Effector memory CD8-positive, alpha-beta T cell (primary cell): ENCODE data around the gene DLGAP1.
A peak's percentile ranks its signal among the peaks of the same experiment; 100 is the strongest.
"Not testable (repeated sequence)": the region's sequence is repeated elsewhere in the genome, so short reads cannot be mapped to it uniquely, and the experiment has no call there.

Experiments used
- ATAC-seq: fragments of 150-1000 bp; cut with Tn5 transposase; replicated peaks from 2 replicates; pipeline ENCODE4 v1.10.0; 2021; ENCODE audit warnings: mild to moderate bottlenecking, moderate library complexity
- DNase-seq, 3 experiments: peaks; one replicate each; pipeline ENCODE4 v3.0.0; 2021
- H3K27ac Mint-ChIP-seq, 2 donors: one replicate each; pipeline ENCODE4 v1.8.0; 2022; ENCODE audit warnings: mild to moderate bottlenecking in 2 of 2, mixed read lengths in 2 of 2, moderate library complexity in 2 of 2
- H3K27me3 Mint-ChIP-seq, 2 donors: one replicate each; pipeline ENCODE4 v1.8.0; 2022; ENCODE audit warnings: mixed read lengths in 2 of 2
- H3K36me3 Mint-ChIP-seq: one replicate; pipeline ENCODE4 v1.8.0; 2022; ENCODE audit warnings: mild to moderate bottlenecking, moderate library complexity, mixed read lengths; ENCODE audit not compliant: insufficient read depth
- H3K4me1 Mint-ChIP-seq, 2 donors: one replicate each; pipeline ENCODE4 v1.8.0; 2022; ENCODE audit warnings: low read depth in 2 of 2, mixed read lengths in 2 of 2
- H3K4me3 Mint-ChIP-seq, 2 donors: one replicate each; pipeline ENCODE4 v1.8.0; 2022; ENCODE audit warnings: mild to moderate bottlenecking in 2 of 2, mixed read lengths in 2 of 2, moderate library complexity in 2 of 2
- H3K9me3 Mint-ChIP-seq, 2 donors: one replicate each; pipeline ENCODE4 v1.8.0; 2022; ENCODE audit warnings: mixed read lengths in 2 of 2

DLGAP1 gene

DNA sequence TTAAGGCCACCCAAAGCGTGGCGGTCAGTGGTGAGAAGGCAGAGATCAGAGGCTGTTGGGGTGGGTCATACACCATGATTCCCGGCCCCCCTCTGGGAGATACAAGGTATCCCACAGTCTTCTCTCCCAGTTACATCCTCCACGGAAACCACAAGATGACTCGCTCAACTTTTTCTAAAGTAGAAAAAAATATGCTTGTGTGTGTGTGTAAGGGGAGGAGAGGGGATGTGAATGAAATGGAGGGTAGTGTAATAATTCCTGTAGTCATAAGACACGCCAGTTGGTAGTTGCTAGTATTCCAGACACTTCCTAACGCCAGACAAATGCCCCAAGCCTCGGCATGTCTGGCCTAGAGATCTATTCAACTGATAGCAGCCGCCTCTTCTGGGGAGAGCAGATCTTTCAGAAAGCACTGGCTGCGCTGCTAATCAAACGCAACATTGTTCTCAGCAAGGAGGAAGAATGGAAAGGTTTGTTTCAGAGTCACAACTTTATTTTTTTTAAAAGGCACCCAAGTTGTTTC, 861.7 kb downstream of the DLGAP1 start:
- ATAC-seq (no peak), DNase-seq (no peak)
- Mint-ChIP-seq H3K27ac (peak overlapping the region; percentile 97 to 99), H3K36me3 (peaks cover 44% of the 10 kb centered on the region), H3K4me1 (peaks cover 41 to 46% of the 10 kb centered on the region in 2 donors), H3K4me3 (peak overlapping the region; percentile 93), H3K9me3 (no peaks in the 10 kb centered on the region), H3K27me3 (no peaks in the 10 kb centered on the region)

DNA sequence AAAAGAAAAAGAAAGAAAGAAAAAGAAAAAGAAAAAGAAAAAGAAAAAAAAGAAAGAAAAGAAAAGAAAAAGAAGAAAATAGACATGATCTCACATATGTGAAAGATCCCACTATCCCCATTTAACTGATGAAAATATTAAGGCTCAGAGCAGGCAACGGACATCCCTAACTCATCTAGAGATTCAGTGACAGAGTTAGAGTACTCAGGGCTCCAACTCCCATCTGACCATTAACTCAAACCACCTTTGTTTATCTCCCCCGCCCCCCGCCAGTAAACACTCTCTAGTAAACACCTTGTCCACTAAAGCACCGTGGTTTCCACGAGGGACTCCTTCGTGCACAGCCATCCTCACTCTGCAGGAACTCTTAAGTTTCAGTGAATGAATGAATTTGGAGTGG, 862.2 kb downstream of the DLGAP1 start:
- Mint-ChIP-seq H3K4me1 (peaks cover 40 to 44% of the 10 kb centered on the region in 2 donors), H3K4me3 (peak overlapping the region; percentile 93), H3K36me3 (peaks cover 42% of the 10 kb centered on the region), H3K9me3 (no peaks in the 10 kb centered on the region), H3K27me3 (no peaks in the 10 kb centered on the region), H3K27ac (peak overlapping the region; percentile 97 to 99)
- ATAC-seq, result no peak
- no peak for DNase-seq

DNA sequence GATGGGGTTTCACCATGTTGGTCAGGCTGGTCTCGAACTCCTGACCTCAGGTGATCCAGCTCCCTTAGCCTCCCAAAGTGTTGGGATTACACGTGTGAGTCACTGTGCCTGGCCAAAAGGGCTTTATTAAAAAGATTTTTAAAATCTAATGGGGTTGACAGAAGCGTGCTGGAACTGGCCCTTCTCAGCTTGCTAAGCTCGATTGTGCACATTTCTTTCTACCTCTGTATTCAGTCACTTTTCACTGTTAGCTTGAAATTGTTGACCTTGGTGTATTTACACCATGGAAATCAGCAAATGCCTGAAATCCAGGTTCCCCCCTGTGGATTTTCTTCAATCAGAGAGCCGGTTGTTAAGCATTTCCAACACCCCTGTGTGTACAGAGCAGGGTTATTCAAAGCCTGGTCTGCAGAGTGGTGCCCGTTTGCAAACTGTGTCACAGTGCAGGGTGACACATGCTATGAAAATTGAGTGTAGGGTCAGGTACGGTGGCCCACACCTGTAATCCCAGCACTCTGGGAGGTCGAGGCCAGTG, 864.9 kb downstream of the DLGAP1 start:
- Mint-ChIP-seq H3K27ac (peak overlapping the region in 1 of 2 donors; percentile 93), H3K4me3 (no peak overlapping the region), H3K27me3 (no peaks in the 10 kb centered on the region), H3K9me3 (no peaks in the 10 kb centered on the region), H3K36me3 (peaks cover 25% of the 10 kb centered on the region), H3K4me1 (peaks cover 28% of the 10 kb centered on the region in 2 donors)
- ATAC-seq (no peak), DNase-seq (no peak)

DNA sequence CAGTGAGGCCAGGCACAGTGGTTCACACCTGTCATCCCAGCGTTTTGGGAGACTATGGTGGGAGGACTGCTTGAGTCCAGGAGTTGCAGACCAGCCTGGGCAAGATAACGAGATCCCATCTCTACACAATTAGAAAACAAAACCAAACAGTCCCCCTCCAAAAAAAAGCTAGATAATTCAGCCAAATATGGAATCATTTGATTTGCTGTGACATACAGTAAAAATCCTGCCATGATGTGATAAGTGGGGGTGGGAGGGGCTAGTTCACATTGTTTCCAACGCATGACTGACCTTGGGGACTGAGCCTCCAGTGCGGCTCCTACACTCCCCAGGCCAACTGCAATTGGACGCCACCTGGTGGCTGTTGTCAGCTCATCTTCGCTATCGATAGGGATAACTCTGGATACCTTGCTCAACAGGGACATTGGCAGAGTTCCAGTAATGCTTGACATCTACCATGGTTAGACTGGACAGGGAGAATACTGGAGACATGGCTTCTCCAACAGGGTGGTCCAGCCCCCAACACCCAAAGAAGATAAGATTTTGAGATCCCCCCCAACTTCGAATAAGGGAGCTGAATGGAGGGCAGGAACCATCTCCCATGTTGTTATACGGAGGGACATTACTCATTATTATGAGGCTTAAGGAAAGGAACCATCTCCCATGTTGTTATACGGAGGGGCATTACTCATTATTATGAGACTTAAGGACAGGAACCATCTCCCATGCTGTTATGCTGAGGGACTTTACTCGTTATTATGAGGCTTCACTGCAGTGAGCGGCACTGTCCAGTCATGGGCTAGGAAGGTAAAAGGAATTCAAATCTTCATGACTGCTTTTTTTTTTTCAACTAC, 869.2 kb downstream of the DLGAP1 start:
- peak; percentile 96 for ATAC-seq
- Mint-ChIP-seq H3K27me3 (no peaks in the 10 kb centered on the region), H3K4me3 (no peak overlapping the region), H3K9me3 (no peaks in the 10 kb centered on the region), H3K36me3 (no peaks in the 10 kb centered on the region), H3K27ac (peak overlapping the region in 1 of 2 donors; percentile 23), H3K4me1 (peaks cover 10% of the 10 kb centered on the region in 2 donors)
- DNase-seq, result peak; percentile 64 to 70 (median 66)

DNA sequence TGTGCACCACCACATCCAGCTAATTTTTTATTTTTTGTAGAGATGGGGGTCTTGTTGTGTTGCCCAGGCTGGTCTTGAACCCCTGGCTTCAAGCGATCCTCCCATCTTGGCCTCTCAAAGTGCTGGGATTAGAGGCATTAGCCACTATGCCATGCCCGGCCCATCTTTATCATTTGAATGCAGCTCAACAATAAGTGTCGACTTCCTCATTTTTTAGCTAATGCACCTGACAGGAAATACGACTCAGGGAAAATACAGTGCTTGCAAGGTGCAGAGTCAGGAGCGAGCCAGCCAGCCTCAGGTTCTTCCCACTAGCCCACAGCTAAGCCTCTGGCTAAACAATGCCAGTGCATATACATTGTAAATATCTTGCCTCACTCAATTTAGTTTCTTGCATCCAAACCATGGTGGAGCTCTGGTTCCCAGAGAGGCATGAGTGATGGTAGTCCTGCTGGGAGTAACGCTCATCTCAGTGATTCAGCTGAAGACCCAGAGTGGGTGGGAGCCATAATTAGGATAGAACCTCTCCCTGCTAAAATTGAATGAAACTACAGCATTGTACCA, 870.1 kb downstream of the DLGAP1 start:
- Mint-ChIP-seq H3K9me3 (no peaks in the 10 kb centered on the region), H3K4me3 (no peak overlapping the region), H3K27ac (peak overlapping the region in 1 of 2 donors; percentile 23), H3K4me1 (peaks cover 10% of the 10 kb centered on the region in 2 donors), H3K27me3 (no peaks in the 10 kb centered on the region), H3K36me3 (no peaks in the 10 kb centered on the region)
- DNase-seq (no peak), ATAC-seq (no peak)

DNA sequence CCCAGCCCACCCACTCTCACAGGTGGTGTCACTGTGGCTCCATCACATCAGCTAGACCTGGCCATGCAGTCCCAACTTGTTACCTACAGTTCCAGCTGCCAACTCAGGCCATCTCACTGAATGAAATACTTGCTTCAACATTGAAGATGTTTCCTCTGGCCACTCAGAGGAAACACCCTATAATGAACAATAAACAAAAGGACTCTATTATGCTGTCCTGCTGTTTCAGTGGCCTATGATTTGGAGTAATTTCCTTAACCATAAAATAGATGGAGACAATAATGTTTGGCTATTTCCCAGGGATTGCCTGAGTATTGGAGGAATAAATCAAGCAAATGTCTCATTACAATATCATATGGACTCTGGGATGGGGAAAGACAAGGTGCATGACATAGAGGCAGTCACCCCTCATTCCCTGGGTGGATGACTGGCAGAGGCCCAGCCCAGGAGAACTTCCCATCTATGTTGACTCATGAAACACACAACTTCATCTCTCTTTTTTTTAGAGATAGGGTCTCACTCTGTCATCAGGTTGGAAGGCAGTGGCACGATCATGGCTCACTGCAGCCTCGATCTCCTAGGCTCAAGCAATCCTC, 870.7 kb downstream of the DLGAP1 start:
- ATAC-seq (no peak), DNase-seq (no peak)
- Mint-ChIP-seq H3K27ac (peak overlapping the region in 1 of 2 donors; percentile 23), H3K9me3 (no peaks in the 10 kb centered on the region), H3K36me3 (no peaks in the 10 kb centered on the region), H3K4me3 (no peak overlapping the region), H3K27me3 (no peaks in the 10 kb centered on the region), H3K4me1 (peaks cover 10% of the 10 kb centered on the region in 2 donors)

DNA sequence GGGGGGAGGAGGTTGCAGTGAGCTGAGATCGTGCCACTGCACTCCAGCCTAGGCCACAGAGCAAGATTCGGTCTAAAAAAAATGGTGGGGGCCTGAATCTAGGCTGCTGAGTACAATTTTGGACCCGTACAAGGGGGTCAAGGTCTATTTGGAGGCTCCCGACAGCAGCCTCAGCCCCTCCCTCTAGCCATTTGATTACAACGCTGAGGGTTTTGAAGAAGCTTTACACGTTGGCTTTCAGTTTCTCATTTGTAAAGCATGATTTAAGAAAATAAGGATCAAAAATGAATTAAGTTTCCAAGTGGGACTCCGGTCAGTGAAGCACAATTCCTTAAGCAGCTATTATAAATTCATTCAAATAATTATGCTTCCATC, 871.2 kb downstream of the DLGAP1 start:
- peaks cover 10% of the 10 kb centered on the region in 2 donors for H3K4me1 Mint-ChIP-seq
- H3K4me3 Mint-ChIP-seq, result no peak overlapping the region
- no peaks in the 10 kb centered on the region for H3K27me3 Mint-ChIP-seq
- ATAC-seq (no peak), DNase-seq (no peak)
- no peak overlapping the region for H3K27ac Mint-ChIP-seq
- H3K36me3 Mint-ChIP-seq, result no peaks in the 10 kb centered on the region
- H3K9me3 Mint-ChIP-seq, result no peaks in the 10 kb centered on the region

DNA sequence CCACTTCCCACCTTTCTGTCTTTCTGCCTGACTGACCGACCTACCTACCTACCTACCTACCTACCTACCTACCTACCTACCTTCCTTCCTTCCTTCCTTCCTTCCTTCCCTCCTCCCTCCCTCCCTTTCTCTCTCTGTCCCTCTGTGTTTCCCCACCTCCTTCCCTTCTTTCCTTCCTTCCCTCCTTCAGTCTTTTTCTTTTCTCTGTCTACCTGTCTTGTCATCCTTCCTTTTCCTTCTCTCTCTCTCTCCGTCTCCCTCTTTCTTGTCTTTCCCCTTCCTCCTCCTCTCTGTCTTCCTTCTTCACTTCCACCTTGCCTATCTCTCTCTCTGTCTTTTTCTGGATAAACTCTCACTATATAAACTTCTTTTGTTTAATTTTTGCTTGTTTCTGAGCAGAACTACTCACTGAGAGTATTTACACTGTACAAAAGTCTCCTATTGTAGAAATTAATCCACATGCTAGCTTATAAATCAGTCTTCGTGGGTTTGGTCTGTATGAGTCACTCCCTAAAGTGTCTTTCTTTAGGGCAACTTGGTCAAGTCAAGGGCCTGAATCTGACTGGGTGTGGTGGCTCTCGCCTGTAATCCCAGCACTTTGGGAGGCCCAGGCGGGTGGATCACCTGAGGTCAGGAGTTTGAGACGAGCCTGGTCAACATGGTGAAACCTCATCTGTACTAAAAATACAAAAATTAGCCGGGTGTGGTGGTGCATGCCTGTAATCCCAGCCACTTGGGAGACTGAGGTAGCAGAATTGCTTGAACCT, 871.8 kb downstream of the DLGAP1 start:
- peaks cover 10% of the 10 kb centered on the region in 2 donors for H3K4me1 Mint-ChIP-seq
- H3K27ac Mint-ChIP-seq, result peak overlapping the region in 1 of 2 donors; percentile 35

DNA sequence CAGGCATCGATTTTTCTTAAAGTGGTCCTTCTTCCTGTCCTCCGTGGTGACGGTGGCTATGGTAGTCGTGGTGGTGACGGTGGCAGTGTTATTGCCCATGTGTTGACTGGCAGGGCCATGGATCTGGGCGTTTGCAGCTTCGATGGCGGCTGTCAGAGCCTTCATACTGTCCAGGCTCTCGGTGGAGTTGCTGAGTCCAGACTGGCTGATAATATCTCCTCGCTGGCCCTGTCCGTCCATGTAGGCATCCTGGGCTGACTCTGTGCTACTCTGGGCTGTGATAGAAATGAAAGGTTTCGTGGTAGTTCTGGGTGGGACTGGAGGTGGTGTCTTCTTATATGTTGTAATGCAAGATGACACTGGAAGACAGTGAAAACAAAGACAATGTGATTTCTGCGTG, 873.2 kb downstream of the DLGAP1 start:
- no peak for ATAC-seq
- Mint-ChIP-seq H3K27ac (no peak overlapping the region), H3K36me3 (no peaks in the 10 kb centered on the region), H3K4me1 (peaks cover 9 to 10% of the 10 kb centered on the region in 2 donors), H3K27me3 (no peaks in the 10 kb centered on the region), H3K4me3 (no peak overlapping the region), H3K9me3 (no peaks in the 10 kb centered on the region)
- no peak for DNase-seq

More for the DNA sequence above, 871.8 kb downstream of the DLGAP1 start:
- ATAC-seq, H3K4me3 Mint-ChIP-seq, H3K27me3 Mint-ChIP-seq, H3K36me3 Mint-ChIP-seq, H3K9me3 Mint-ChIP-seq, DNase-seq: not testable (repeated sequence)

DNA sequence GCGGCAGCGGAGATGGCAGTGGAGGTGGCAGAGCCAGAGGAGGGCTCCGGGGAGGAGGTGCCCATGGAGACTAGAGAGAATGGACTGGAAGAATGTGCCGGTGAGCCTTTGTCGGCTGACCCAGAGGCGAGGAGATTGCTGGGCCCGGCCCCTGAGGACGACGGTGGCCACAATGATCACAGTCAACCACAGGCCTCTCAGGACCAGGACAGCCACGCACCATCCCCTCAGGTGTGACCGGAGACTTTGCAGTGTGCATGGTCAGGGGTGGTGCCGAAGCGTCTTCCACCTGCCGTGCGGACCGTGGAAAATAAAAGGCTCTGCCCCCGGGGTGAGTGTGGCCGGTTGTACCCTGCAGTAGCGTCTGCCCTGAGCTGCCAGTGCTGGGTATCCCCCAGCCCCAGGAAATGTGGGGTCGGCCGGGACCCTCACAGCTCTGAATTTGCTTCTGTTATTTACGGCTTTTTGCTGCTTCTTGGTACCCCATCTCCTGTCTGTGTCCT, 874.5 kb downstream of the DLGAP1 start:
- H3K36me3 Mint-ChIP-seq, H3K9me3 Mint-ChIP-seq, ATAC-seq, H3K4me1 Mint-ChIP-seq, DNase-seq, H3K4me3 Mint-ChIP-seq, H3K27ac Mint-ChIP-seq, H3K27me3 Mint-ChIP-seq: not testable (repeated sequence)

DNA sequence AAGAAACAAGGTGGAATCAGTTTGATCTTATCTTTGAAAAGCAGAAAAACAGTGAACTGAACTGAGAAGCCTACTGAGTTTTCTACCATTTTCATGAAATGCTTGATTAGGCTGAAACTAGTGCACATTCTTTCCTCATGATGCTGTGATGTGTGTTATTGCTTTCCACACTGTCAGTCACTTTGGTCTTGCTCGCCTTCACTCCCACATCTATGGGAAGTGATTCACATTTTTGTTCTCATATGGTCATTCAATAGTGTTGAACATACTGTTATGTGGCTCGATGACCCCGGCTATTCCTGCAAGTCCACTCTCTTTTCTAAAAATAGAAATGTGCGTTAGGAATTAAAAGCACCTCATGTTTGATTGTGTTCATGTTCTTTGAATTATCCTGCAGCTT, 875.4 kb downstream of the DLGAP1 start:
- Mint-ChIP-seq H3K27ac (no peak overlapping the region), H3K36me3 (no peaks in the 10 kb centered on the region), H3K4me1 (no peaks in the 10 kb centered on the region), H3K4me3 (no peak overlapping the region), H3K27me3 (no peaks in the 10 kb centered on the region), H3K9me3 (no peaks in the 10 kb centered on the region)
- ATAC-seq, result no peak
- no peak for DNase-seq

DNA sequence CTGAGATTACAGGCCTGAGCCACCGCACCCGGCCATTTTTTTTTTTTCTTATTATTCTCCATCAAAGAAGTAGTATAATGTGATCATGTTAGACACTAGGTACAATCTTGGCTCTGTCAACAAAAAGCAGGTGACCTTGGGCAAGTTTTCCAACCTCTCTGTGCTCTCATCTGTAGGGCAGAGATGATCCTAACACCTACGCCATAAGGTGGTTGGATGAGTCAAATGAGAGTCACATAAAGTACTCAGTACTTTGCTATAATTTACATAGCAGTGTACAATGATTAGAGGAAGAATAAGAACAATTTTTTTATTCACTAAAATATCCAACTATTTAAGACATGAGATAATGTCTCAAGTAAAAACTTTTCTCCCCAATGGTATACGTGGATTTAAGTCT, 876.5 kb downstream of the DLGAP1 start:
- no peak overlapping the region for H3K4me3 Mint-ChIP-seq
- ATAC-seq (no peak), DNase-seq (no peak)
- H3K9me3 Mint-ChIP-seq, result no peaks in the 10 kb centered on the region
- H3K27ac Mint-ChIP-seq, result no peak overlapping the region
- H3K4me1 Mint-ChIP-seq, result no peaks in the 10 kb centered on the region
- no peaks in the 10 kb centered on the region for H3K36me3 Mint-ChIP-seq
- no peaks in the 10 kb centered on the region for H3K27me3 Mint-ChIP-seq
